ENCODE results near the gene TNFRSF11A.

Gene TNFRSF11A

DNA sequence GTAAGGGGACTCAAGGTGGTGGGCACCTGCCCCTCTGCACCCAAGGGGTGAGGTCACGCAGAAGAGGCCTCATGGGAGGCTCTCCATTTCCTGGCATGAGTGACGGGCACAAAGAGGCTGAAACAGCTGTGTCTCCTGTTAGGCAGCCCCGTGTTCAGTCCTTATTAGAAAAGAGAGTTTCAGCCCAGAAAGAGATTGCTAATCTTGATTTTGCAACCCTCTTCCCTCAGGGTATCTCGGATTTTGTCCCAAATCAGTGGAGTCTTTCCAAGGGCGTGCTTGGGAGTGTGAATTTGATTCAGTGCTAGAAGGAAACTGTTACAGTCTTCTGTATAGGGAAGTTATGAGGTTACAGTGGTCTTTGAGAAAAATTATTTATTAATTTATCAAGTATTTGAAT is 10.4 kb downstream of the TNFRSF11A start:
- H3K4me3 ChIP-seq (ENCODE audit: low read length): no peak overlapping the region
- TF ChIP-seq, protein P1, sequence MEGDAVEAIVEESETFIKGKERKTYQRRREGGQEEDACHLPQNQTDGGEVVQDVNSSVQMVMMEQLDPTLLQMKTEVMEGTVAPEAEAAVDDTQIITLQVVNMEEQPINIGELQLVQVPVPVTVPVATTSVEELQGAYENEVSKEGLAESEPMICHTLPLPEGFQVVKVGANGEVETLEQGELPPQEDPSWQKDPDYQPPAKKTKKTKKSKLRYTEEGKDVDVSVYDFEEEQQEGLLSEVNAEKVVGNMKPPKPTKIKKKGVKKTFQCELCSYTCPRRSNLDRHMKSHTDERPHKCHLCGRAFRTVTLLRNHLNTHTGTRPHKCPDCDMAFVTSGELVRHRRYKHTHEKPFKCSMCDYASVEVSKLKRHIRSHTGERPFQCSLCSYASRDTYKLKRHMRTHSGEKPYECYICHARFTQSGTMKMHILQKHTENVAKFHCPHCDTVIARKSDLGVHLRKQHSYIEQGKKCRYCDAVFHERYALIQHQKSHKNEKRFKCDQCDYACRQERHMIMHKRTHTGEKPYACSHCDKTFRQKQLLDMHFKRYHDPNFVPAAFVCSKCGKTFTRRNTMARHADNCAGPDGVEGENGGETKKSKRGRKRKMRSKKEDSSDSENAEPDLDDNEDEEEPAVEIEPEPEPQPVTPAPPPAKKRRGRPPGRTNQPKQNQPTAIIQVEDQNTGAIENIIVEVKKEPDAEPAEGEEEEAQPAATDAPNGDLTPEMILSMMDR (IDR thresholded peaks at IDR 0.05; ENCODE audit: insufficient read depth, low read depth, low read length, missing control alignments): no peak
- no peak for DNase-seq (ENCODE audit: low read depth)

DNA sequence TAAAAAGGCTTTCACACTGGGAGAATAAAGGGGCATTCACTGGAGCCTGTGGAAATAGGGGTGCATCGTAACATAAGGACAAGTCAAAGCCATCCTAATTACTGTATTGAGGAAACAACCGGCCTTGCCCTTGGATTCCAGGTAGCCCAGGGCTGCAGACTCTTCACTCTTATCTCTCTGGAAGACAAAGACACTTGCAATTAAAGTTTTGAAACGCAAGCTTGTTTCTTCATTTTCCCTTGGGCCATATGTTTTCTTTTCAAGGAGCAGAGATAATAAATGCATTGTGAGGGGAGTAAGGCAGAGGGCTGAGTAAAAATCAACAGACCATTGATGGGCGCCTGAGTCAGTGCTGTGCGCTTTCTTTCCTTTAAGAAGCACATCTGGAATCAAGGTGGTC is 11.5 kb downstream of the TNFRSF11A start:
- DNase-seq (ENCODE audit: low read depth): no peak
- TF ChIP-seq, protein P1 (IDR thresholded peaks at IDR 0.05; ENCODE audit: insufficient read depth, low read depth, low read length, missing control alignments): no peak
- no peak overlapping the region for H3K4me3 ChIP-seq (ENCODE audit: low read length)

DNA sequence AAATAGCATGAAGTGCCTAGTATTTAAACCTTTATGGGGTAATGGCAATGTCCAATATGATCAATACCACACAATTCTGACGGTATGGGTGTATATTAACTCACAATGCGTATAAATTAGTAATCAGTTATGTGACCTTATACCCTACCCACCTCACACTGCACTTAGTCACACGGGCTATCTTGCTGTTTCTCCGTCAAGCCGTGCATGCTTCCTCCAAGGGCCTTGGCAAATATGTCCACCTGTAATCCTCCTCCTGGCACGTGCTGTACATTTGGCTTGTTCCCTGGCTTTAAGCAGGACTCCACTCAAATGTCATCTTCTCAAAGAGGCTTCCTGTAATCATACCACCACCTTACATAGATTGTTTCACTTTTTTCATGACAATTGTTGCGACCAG is 12.2 kb downstream of the TNFRSF11A start:
- TF ChIP-seq, protein P1 (IDR thresholded peaks at IDR 0.05; ENCODE audit: insufficient read depth, low read depth, low read length, missing control alignments): no peak
- no peak for DNase-seq (ENCODE audit: low read depth)

DNA sequence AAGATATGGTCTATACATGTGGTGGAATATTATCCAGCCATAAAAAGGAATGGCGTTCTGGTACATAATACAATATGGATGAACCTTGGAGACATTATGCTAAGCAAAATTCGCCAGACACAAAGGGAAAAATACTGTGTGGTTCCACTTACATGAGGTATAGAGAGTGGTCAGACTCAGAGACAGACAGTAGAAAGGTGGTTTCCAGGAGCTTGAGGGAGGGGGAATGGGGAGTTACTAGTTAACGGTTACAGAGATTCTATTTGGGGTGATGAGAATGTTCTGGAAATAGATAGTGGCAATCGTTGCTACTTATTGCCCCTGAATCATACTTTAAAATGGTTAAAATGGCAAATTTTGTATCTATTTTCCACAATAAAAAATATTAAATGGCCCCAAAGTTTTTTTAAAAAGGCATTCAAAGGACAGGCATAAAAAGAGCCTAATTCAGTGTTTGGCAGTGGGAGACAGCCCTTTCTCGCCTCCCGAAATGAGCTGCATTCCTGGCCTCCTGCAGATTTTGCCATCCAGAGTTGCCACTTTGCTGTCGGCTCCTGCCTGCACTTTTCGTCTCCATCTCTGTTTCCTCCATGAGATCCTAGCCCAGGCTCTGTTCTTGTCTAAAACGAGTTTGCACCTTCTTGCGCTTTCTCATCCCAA is 13.5 kb downstream of the TNFRSF11A start:
- no peak overlapping the region for H3K4me3 ChIP-seq (ENCODE audit: low read length)
- TF ChIP-seq, protein P1 (IDR thresholded peaks at IDR 0.05; ENCODE audit: insufficient read depth, low read depth, low read length, missing control alignments): no peak

More for the DNA sequence above, 12.2 kb downstream of the TNFRSF11A start:
- H3K4me3 ChIP-seq (ENCODE audit: low read length): no peak overlapping the region

DNA sequence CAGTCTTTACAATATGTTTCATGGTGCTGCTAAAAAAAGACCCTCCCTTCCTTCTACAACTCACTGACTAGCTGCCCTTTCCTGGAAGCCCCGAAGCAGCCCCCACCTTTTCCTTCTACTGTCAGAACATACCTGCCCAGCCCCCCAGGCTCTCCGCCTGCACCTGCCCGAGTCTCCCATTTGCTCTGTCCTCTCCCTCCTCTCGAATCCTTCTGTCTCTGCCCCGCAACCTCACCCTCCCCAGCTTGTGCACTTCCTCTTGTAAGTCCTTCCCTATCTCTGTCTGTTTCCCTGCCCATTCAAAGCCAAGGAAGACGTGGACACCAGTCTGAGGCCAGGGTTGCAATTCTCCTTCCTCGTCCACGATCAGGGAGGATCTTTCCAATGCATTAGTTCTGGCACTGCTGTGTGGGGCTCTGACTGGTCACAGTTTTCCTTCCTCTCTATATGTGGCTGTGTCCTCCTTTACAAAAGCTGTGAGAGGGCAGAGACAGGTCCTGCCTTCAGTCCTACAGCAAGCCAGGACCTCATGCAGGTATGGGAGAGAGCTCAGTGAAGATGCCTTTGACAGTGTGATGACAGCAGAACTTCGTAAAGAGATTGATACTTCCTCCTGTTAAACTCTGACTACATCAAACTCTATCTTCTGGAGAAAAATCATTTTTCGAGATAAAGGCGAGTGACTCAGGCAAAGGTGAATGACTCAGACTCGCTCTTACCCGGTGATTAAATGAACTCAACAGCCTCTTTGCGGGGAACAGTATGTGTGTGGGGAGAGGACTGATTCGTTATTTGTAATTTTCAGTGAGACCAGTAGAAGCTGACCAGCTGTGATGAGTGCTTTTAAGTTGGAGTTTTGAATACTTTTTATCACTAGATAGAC is 14.2 kb downstream of the TNFRSF11A start:
- TF ChIP-seq, protein P1 (IDR thresholded peaks at IDR 0.05; ENCODE audit: insufficient read depth, low read depth, low read length, missing control alignments): no peak
- peak; percentile 81 for DNase-seq (ENCODE audit: low read depth)
- H3K4me3 ChIP-seq (ENCODE audit: low read length): no peak overlapping the region

More for the DNA sequence above, 13.5 kb downstream of the TNFRSF11A start:
- no peak for DNase-seq (ENCODE audit: low read depth)

DNA sequence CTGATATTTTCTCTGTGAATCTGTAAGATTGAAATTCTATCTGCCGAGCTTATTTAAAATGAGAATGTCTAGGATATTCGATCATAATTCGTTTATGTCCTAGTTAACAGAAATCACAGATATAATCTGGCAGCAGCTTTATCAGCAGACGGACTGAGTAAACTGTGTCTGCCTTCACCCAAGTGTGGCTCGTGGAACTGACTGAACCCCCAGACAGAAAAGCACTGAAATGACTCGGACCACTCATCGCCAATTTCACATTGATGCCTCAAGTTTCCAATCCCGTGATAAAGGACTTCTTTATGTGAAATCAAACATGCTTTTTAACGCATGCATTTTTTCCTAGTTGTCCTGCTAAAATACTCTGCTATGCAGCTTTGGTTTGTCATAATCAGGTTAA is 15.9 kb downstream of the TNFRSF11A start:
- no peak overlapping the region for H3K4me3 ChIP-seq (ENCODE audit: low read length)
- DNase-seq (ENCODE audit: low read depth): no peak
- TF ChIP-seq, protein P1 (IDR thresholded peaks at IDR 0.05; ENCODE audit: insufficient read depth, low read depth, low read length, missing control alignments): no peak

Data from epithelial cell of esophagus (primary cell).